Hepatocyte (in vitro differentiated cells): ENCODE measurements around the gene CTNND2. TPM values are rescaled to one million over a fixed set of nuclear protein-coding genes. Genes with fewer than 3 reads are reported as not detected.

Experiments
- DNase-seq: peaks from one replicate; pipeline ENCODE4 v3.0.0-alpha.2; 2016; ENCODE audit warnings: low spot score
- H2AFZ ChIP-seq: fragments of 200-600 bp; sonication (generic); 2 replicates; pipeline ENCODE4 v1.6.0; 2016; ENCODE audit warnings: antibody characterized with exemption, mild to moderate bottlenecking
- H3K27ac ChIP-seq: fragments of 200-600 bp; sonication (generic); 2 replicates; pipeline ENCODE4 v1.5.1; 2016; ENCODE audit warnings: mild to moderate bottlenecking
- H3K27me3 ChIP-seq: fragments of 200-600 bp; sonication (generic); 2 replicates; pipeline ENCODE4 v1.6.1; 2016
- H3K36me3 ChIP-seq: fragments of 200-600 bp; sonication (generic); replicated peaks from 2 replicates; pipeline ENCODE4 v1.5.1; 2016; ENCODE audit warnings: low read depth; ENCODE audit not compliant: insufficient read depth
- H3K4me1 ChIP-seq: fragments of 200-600 bp; sonication (generic); 2 replicates; pipeline ENCODE4 v1.5.1; 2016; ENCODE audit warnings: mild to moderate bottlenecking, moderate library complexity; ENCODE audit not compliant: insufficient read depth
- H3K4me2 ChIP-seq: fragments of 200-600 bp; sonication (generic); 2 replicates; pipeline ENCODE4 v1.6.0; 2016
- H3K4me3 ChIP-seq: fragments of 200-600 bp; sonication (generic); 2 replicates; pipeline ENCODE4 v1.5.1; 2016; ENCODE audit warnings: mild to moderate bottlenecking
- H3K79me2 ChIP-seq: fragments of 200-600 bp; sonication (generic); 2 replicates; pipeline ENCODE4 v1.6.0; 2017; ENCODE audit warnings: mild to moderate bottlenecking
- H3K9me2 ChIP-seq: fragments of 200-600 bp; sonication (generic); replicated peaks from 2 replicates; pipeline ENCODE4 v1.6.0; 2017; ENCODE audit warnings: mild to moderate bottlenecking; ENCODE audit not compliant: insufficient read depth
- H3K9me3 ChIP-seq: fragments of 200-600 bp; sonication (generic); 2 replicates; pipeline ENCODE4 v1.5.1; 2016; ENCODE audit warnings: low read depth, mild to moderate bottlenecking
- H4K20me1 ChIP-seq: fragments of 200-600 bp; sonication (generic); 2 replicates; pipeline ENCODE4 v1.6.0; 2016; ENCODE audit warnings: mild to moderate bottlenecking; ENCODE audit not compliant: insufficient read depth, poor library complexity, severe bottlenecking
- CTCF ChIP-seq: fragments of 200-600 bp; sonication (generic); IDR thresholded peaks from 2 replicates; pipeline ENCODE4 v1.5.1; 2016; ENCODE audit warnings: antibody characterized with exemption, mild to moderate bottlenecking; ENCODE audit not compliant: poor library complexity
- EZH2 ChIP-seq: fragments of 200-600 bp; sonication (generic); IDR thresholded peaks from 2 replicates; pipeline ENCODE4 v1.6.1; 2016; ENCODE audit warnings: antibody characterized with exemption, mild to moderate bottlenecking, borderline replicate concordance
- EZH2phosphoT487 ChIP-seq: fragments of 200-600 bp; sonication (generic); IDR thresholded peaks from one replicate; pipeline ENCODE4 v1.6.1; 2018; ENCODE audit warnings: antibody characterized with exemption, mild to moderate bottlenecking, low read depth, moderate library complexity; ENCODE audit not compliant: unreplicated experiment, severe bottlenecking
- WGBS: methylation state at CpG from one replicate; pipeline ENCODE4 v1.1.6; 2016; ENCODE audit warnings: low lambda C conversion rate; ENCODE audit errors: missing lambda C conversion rate; 5-methylcytosine and 5-hydroxymethylcytosine counted together
- polyA plus RNA-seq: library from polyadenylated mRNA; unstranded; fragments of >200 nt; fragmentation: Nextera tagmentation; extraction: Ambion mirVana; gene quantifications from 2 replicates; pipeline ENCODE4 v1.2.1, GENCODE V29; 2016
- total RNA-seq: library from RNA; depleted of rRNA; stranded (reverse); fragments of >200 nt; gene quantifications from 2 replicates; pipeline ENCODE4 v1.2.3, GENCODE V29; 2014

Gene CTNND2
- total and polyA plus RNA-seq, 2 experiments from 2014 or later = 27.5 to 30.3 TPM

- TF ChIP-seq EZH2phosphoT487 = no peak
- no peak for TF ChIP-seq CTCF
- TF ChIP-seq EZH2 = no peak
- Histone ChIP-seq H2AFZ (no peak overlapping the region), H3K27ac (no peak overlapping the region), H3K36me3 (no peaks in the 10 kb centered on the region), H3K79me2 (no peaks in the 10 kb centered on the region), H3K9me3 (no peaks in the 10 kb centered on the region), H3K9me2 (no peaks in the 10 kb centered on the region), H3K27me3 (no peaks in the 10 kb centered on the region), H4K20me1 (no peaks in the 10 kb centered on the region), H3K4me3 (no peak overlapping the region), H3K4me2 (no peak overlapping the region), H3K4me1 (no peaks in the 10 kb centered on the region)
- no peak for DNase-seq
- WGBS = 88% methylated on average over 9 of the region's 9 CpGs
These were observed 14.3 kb upstream of the CTNND2 start for GRCh38 chr5:11918463-11919045.

- no peaks in the 10 kb centered on the region for H3K79me2 ChIP-seq
- no peaks in the 10 kb centered on the region for H4K20me1 ChIP-seq
- 40% methylated on average over 2 of the region's 2 CpGs for WGBS
- TF ChIP-seq CTCF (no peak), EZH2phosphoT487 (no peak), EZH2 (no peak)
- no peak overlapping the region for H3K4me2 ChIP-seq
- no peaks in the 10 kb centered on the region for H3K9me3 ChIP-seq
- H3K4me3 ChIP-seq = no peak overlapping the region
- H3K27me3 ChIP-seq = peaks cover 27% of the 10 kb centered on the region
- H3K4me1 ChIP-seq = peaks cover 4% of the 10 kb centered on the region
- no peak overlapping the region for H2AFZ ChIP-seq
- no peak for DNase-seq
- H3K9me2 ChIP-seq = no peaks in the 10 kb centered on the region
- no peaks in the 10 kb centered on the region for H3K36me3 ChIP-seq
- H3K27ac ChIP-seq = no peak overlapping the region
These were observed 5.2 kb upstream of the CTNND2 start for GRCh38 chr5:11909471-11909870.

DNA sequence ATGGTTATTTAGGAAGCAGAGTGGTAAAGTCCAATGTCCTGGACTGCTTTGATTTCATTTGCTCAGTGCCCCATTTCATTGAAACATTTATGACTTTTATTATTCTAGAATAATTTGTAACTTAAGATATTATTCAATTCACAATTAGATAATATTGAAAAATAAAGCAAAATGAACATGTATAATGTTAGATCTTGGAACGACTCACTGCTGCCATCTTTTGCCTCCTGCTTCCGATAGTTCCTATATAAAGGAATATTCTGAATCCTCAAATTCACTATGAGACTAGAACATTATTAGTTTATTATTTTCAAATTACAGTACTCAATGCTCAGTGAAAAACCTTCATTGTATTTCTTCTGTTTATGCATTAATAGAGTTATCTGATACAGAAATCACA is 2.3 kb upstream of the CTNND2 start:
- TF ChIP-seq EZH2phosphoT487 (no peak), CTCF (peak; percentile 26)
- no peaks in the 10 kb centered on the region for H4K20me1 ChIP-seq
- no peak for DNase-seq
- H3K36me3 ChIP-seq = no peaks in the 10 kb centered on the region
- no peak overlapping the region for H2AFZ ChIP-seq
- H3K79me2 ChIP-seq = peaks cover 5% of the 10 kb centered on the region
- no peaks in the 10 kb centered on the region for H3K9me2 ChIP-seq
- WGBS = 75% methylated on average over 2 of the region's 2 CpGs
- H3K4me2 ChIP-seq = no peak overlapping the region
- H3K9me3 ChIP-seq = no peaks in the 10 kb centered on the region
- H3K4me1 ChIP-seq = peaks cover 4% of the 10 kb centered on the region
- H3K27ac ChIP-seq = no peak overlapping the region
- no peak overlapping the region for H3K4me3 ChIP-seq
- H3K27me3 ChIP-seq = peaks cover 42% of the 10 kb centered on the region

DNA sequence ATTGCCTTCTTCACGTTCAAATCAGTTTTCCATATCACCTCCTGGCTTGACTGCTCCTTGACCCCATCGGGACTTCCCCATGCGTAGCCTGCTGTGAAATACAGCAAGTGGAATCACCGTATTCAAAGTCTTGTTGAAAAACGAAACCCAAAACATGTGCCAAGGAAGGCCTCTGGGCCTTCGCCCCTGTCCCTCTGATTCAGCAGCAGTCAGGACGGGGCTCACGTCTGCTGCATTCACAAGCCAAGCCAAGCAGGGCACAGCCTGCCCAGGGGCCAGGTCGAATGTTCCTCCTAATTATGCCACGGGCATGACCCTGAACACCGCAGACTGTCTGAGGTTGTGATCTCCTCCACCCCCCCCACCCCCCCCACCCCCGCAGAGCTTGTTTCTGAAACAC is 960 bp upstream of the CTNND2 start:
- Histone ChIP-seq H3K9me2 (no peaks in the 10 kb centered on the region), H3K36me3 (no peaks in the 10 kb centered on the region), H3K9me3 (no peaks in the 10 kb centered on the region), H3K27ac (no peak overlapping the region), H3K4me2 (peak overlapping the region; percentile 73), H2AFZ (no peak overlapping the region), H4K20me1 (no peaks in the 10 kb centered on the region), H3K27me3 (peaks cover 46% of the 10 kb centered on the region), H3K4me1 (peaks cover 4% of the 10 kb centered on the region), H3K79me2 (peaks cover 18% of the 10 kb centered on the region), H3K4me3 (no peak overlapping the region)
- DNase-seq = no peak
- 46% methylated on average over 12 of the region's 12 CpGs for WGBS
- TF ChIP-seq EZH2 = no peak
- TF ChIP-seq CTCF = no peak
- TF ChIP-seq EZH2phosphoT487 = no peak
